Liver (tissue), 3 donors: ENCODE data around the gene GRPEL2.

Experiments
- CTCF ChIP-seq: fragments of 150-350 bp; IDR thresholded peaks from 2 replicates; pipeline ENCODE4 v1.5.1; 2017; ENCODE audit warnings: improper control_type of control experiment, low read depth, low read length; ENCODE audit not compliant: missing input control
- EGR1 ChIP-seq, 2 donors: IDR thresholded peaks; 2 replicates each; pipeline ENCODE4 v1.6.1; 2016 to 2018; ENCODE audit warnings: antibody characterized with exemption in 2 of 2, low read depth in 2 of 2
- GABPA ChIP-seq, 2 donors: IDR thresholded peaks in 1 of 2; conservative IDR thresholded peaks in 1 of 2; 2 replicates each; pipeline ENCODE4 v1.6.1; 2016; ENCODE audit warnings: antibody characterized with exemption in 2 of 2, mild to moderate bottlenecking in 1 of 2, moderate library complexity in 1 of 2
- HNF4A ChIP-seq, 2 donors: conservative IDR thresholded peaks; 2 replicates each; pipeline ENCODE4 v1.6.1; 2016; ENCODE audit warnings: antibody characterized with exemption in 2 of 2, mild to moderate bottlenecking in 2 of 2
- JUND ChIP-seq, 2 donors: IDR thresholded peaks; 2 replicates each; pipeline ENCODE4 v1.6.1; 2016; ENCODE audit warnings: antibody characterized with exemption in 2 of 2
- MAX ChIP-seq: IDR thresholded peaks from 2 replicates; pipeline ENCODE4 v1.6.1; 2016; ENCODE audit warnings: antibody characterized with exemption
- RAD21 ChIP-seq, 2 donors: IDR thresholded peaks; 2 replicates each; pipeline ENCODE4 v1.6.1; 2016; ENCODE audit warnings: antibody characterized with exemption in 2 of 2, mild to moderate bottlenecking in 2 of 2
- REST ChIP-seq: IDR thresholded peaks from 2 replicates; pipeline ENCODE4 v1.6.1; 2016; ENCODE audit warnings: antibody characterized with exemption, mild to moderate bottlenecking
- SP1 ChIP-seq: IDR thresholded peaks from 2 replicates; pipeline ENCODE4 v1.6.1; 2018; ENCODE audit warnings: antibody characterized with exemption, mild to moderate bottlenecking
- TAF1 ChIP-seq: conservative IDR thresholded peaks from 2 replicates; pipeline ENCODE4 v1.6.1; 2016; ENCODE audit warnings: antibody characterized with exemption, mild to moderate bottlenecking
- YY1 ChIP-seq: IDR thresholded peaks from 2 replicates; pipeline ENCODE4 v1.6.1; 2016; ENCODE audit warnings: antibody characterized with exemption, mild to moderate bottlenecking
- donor health status: healthy.
- donor health status: healthy.

GRCh38 chr5:149370878-149371277 is 25.6 kb downstream of the GRPEL2 start:
- TF ChIP-seq HNF4A (conservative IDR thresholded peaks at IDR 0.05) = no peak
- no peak for TF ChIP-seq CTCF
- no peak for TF ChIP-seq TAF1
- no peak for TF ChIP-seq GABPA (IDR thresholded peaks at IDR 0.05 in 1 of 2, conservative IDR thresholded peaks at IDR 0.05 in 1 of 2)
- TF ChIP-seq MAX = no peak
- TF ChIP-seq REST = no peak
- TF ChIP-seq EGR1 (IDR thresholded peaks at IDR 0.05; ENCODE audit: low read depth in 2 of 2) = no peak
- TF ChIP-seq JUND (IDR thresholded peaks at IDR 0.05) = no peak
- TF ChIP-seq RAD21 (IDR thresholded peaks at IDR 0.05) = no peak
- no peak for TF ChIP-seq SP1
- no peak for TF ChIP-seq YY1
